Measurements from ENCODE around the gene PRKCD. TPM values are rescaled to one million over a fixed set of nuclear protein-coding genes. Genes with fewer than 3 reads are reported as not detected.

Gene PRKCD
- total RNA-seq, 1 donor from 2014 or later, result 32.2 TPM

DNA sequence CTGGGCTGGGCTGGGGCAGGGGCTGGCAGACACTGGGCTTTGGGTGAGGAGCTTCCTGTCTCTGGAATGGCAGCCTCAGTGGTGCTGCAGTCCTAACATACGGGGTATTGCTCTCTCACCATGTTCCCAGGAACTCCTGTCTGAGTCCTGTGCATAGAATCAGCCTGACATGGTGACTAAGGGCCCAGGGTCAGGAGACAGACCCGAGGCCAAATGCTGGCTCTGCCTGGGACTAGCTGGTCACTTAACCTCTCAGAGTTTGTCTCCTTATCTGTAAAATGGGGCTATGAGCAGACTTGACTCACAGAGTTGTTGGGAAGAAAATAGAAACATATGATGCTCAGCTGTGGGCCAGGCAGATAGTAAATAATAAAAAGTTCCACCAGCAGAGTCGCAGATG, 28.3 kb downstream of the PRKCD start:
- H3K4me3 ChIP-seq, result no peak overlapping the region
- peaks cover 0 to 44% of the 10 kb centered on the region in 2 donors for H3K36me3 ChIP-seq
- intact Hi-C loops (cut with DNase I), result no loop called here
- no peaks in the 10 kb centered on the region for H3K27me3 ChIP-seq
- H3K27ac ChIP-seq, result no peak overlapping the region
- H3K4me1 ChIP-seq, result peaks cover 17% of the 10 kb centered on the region
- no peak for DNase-seq (ENCODE audit: extremely low spot score in 2 of 2)
- TF ChIP-seq, protein P1, sequence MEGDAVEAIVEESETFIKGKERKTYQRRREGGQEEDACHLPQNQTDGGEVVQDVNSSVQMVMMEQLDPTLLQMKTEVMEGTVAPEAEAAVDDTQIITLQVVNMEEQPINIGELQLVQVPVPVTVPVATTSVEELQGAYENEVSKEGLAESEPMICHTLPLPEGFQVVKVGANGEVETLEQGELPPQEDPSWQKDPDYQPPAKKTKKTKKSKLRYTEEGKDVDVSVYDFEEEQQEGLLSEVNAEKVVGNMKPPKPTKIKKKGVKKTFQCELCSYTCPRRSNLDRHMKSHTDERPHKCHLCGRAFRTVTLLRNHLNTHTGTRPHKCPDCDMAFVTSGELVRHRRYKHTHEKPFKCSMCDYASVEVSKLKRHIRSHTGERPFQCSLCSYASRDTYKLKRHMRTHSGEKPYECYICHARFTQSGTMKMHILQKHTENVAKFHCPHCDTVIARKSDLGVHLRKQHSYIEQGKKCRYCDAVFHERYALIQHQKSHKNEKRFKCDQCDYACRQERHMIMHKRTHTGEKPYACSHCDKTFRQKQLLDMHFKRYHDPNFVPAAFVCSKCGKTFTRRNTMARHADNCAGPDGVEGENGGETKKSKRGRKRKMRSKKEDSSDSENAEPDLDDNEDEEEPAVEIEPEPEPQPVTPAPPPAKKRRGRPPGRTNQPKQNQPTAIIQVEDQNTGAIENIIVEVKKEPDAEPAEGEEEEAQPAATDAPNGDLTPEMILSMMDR (IDR thresholded peaks at IDR 0.05), result no peak
- TF ChIP-seq POLR2A (IDR thresholded peaks at IDR 0.05) (no peak), POLR2AphosphoS5 (IDR thresholded peaks at IDR 0.05; ENCODE audit: insufficient read depth in 1 of 2, low read depth in 1 of 2) (no peak)
- H3K9me3 ChIP-seq, result no peaks in the 10 kb centered on the region

DNA sequence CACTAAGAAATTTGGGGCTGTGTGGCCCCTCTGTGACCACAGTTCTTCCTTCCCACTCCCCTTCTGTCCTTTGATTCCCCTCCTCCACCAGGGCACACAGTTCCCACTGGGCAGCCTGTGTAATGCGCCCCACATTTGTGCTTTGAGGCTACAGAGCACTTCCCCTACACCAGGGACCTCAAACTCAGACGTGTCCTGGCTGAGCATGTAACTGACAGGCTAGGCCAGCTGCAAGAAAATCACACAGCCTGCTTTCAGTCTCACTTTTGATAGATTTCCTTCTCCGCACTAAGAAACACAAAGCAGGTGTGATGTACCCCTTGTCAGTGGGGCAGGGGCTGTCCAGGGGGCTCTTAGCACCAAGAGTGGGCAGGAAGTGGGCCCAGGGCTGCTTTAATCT, 29.6 kb downstream of the PRKCD start:
- TF ChIP-seq, protein P1 (IDR thresholded peaks at IDR 0.05), result no peak
- TF ChIP-seq POLR2AphosphoS5 (IDR thresholded peaks at IDR 0.05; ENCODE audit: insufficient read depth in 1 of 2, low read depth in 1 of 2) (no peak), POLR2A (IDR thresholded peaks at IDR 0.05) (no peak)

GRCh38 chr3:53191836-53192480, 30.9 kb downstream of the PRKCD start:
- no peaks in the 10 kb centered on the region for H3K9me3 ChIP-seq
- H3K27ac ChIP-seq, result no peak overlapping the region
- no peak for TF ChIP-seq POLR2A (IDR thresholded peaks at IDR 0.05)
- TF ChIP-seq POLR2AphosphoS5 (IDR thresholded peaks at IDR 0.05; ENCODE audit: insufficient read depth in 1 of 2, low read depth in 1 of 2), result no peak
- TF ChIP-seq, protein P1 (IDR thresholded peaks at IDR 0.05), result no peak
- peaks cover 0 to 27% of the 10 kb centered on the region in 2 donors for H3K36me3 ChIP-seq
- no peak overlapping the region for H3K4me3 ChIP-seq
- intact Hi-C loops (cut with DNase I), result no loop called here
- no peak for DNase-seq (ENCODE audit: extremely low spot score in 2 of 2)
- H3K27me3 ChIP-seq, result no peaks in the 10 kb centered on the region
- peaks cover 23% of the 10 kb centered on the region for H3K4me1 ChIP-seq

More for the DNA sequence above, 29.6 kb downstream of the PRKCD start:
- H3K4me1 ChIP-seq, result peaks cover 23% of the 10 kb centered on the region
- intact Hi-C loops (cut with DNase I), result no loop called here
- no peak for DNase-seq (ENCODE audit: extremely low spot score in 2 of 2)
- no peaks in the 10 kb centered on the region for H3K9me3 ChIP-seq
- peaks cover 0 to 33% of the 10 kb centered on the region in 2 donors for H3K36me3 ChIP-seq
- no peak overlapping the region for H3K4me3 ChIP-seq
- H3K27ac ChIP-seq, result no peak overlapping the region
- no peaks in the 10 kb centered on the region for H3K27me3 ChIP-seq

DNA sequence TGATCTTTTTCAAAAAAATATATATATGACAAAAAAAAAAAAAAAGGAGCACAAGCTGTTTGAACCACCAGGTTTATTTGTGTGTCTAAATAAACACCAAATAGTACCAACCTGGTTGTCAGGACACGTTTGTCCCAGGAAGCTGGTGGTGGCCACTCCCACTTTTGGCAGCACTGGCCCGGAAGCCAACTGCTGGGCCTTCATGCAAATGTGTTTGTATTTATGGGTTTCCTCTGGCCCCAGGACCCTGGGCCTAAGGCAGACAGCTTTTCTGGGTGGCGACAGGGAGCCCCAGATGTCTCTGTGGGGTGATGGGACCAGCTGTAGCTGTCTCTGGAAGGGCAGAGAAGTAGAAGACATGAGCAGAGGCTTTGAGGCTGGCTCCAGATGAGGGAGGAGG, 31.6 kb downstream of the PRKCD start:
- peaks cover 0 to 27% of the 10 kb centered on the region in 2 donors for H3K36me3 ChIP-seq
- no peak for DNase-seq (ENCODE audit: extremely low spot score in 2 of 2)

More for the DNA sequence above, 31.6 kb downstream of the PRKCD start:
- no peaks in the 10 kb centered on the region for H3K27me3 ChIP-seq
- TF ChIP-seq POLR2A (IDR thresholded peaks at IDR 0.05) (no peak), POLR2AphosphoS5 (IDR thresholded peaks at IDR 0.05; ENCODE audit: insufficient read depth in 1 of 2, low read depth in 1 of 2) (no peak)
- TF ChIP-seq, protein P1 (IDR thresholded peaks at IDR 0.05), result no peak
- intact Hi-C loops (cut with DNase I), result no loop called here
- H3K9me3 ChIP-seq, result no peaks in the 10 kb centered on the region
- H3K4me1 ChIP-seq, result peaks cover 23% of the 10 kb centered on the region
- no peak overlapping the region for H3K27ac ChIP-seq
- no peak overlapping the region for H3K4me3 ChIP-seq
